ENCODE results near the gene SPDEF. TPM values are rescaled to one million over a fixed set of nuclear protein-coding genes. Genes with fewer than 3 reads are reported as not detected.

The SPDEF gene
- total RNA-seq, 2 donors from 2014 or later, result 0.80 TPM; not detected in 1

GRCh38 chr6:34540222-34540621, 15.9 kb downstream of the SPDEF start:
- no peak for ATAC-seq
- Mint-ChIP-seq H3K9me3 (no peaks in the 10 kb centered on the region), H3K27ac (peak overlapping the region in 1 of 2 donors; percentile 32), H3K36me3 (no peaks in the 10 kb centered on the region)
- DNase-seq (ENCODE audit: low spot score in 2 of 2), result no peak

- DNase-seq (ENCODE audit: low spot score in 2 of 2) (no peak), ATAC-seq (no peak)
- Mint-ChIP-seq H3K36me3 (no peaks in the 10 kb centered on the region), H3K9me3 (no peaks in the 10 kb centered on the region), H3K27ac (no peak overlapping the region)
Measured at GRCh38 chr6:34539181-34539580, 16.9 kb downstream of the SPDEF start.

DNA sequence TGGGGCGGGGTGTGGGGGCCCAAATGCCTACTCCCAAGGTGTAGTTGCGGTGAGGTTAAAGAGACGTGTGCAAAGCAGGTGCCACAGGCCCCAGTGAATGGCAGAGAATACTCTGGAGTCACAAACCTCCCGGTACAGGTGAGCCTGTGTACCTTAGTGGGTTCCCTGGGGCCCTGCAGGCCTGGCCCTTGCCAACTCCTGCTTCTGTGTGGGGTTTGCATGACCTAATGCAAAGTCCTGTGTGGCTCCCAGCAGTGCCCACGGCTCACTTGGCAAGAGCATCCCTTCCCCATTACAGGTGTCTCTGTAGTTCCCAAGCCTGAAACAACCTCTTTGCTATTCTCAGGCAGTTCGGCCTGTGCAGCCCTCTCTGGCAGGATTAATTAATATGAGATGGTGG, 17.5 kb downstream of the SPDEF start:
- Mint-ChIP-seq H3K9me3 (no peaks in the 10 kb centered on the region), H3K27ac (no peak overlapping the region), H3K36me3 (no peaks in the 10 kb centered on the region)
- ATAC-seq (no peak), DNase-seq (ENCODE audit: low spot score in 2 of 2) (no peak)

GRCh38 chr6:34537922-34538550, 18.1 kb downstream of the SPDEF start:
- ATAC-seq (no peak), DNase-seq (ENCODE audit: low spot score in 2 of 2) (no peak)
- Mint-ChIP-seq H3K9me3 (no peaks in the 10 kb centered on the region), H3K36me3 (no peaks in the 10 kb centered on the region), H3K27ac (no peak overlapping the region)

DNA sequence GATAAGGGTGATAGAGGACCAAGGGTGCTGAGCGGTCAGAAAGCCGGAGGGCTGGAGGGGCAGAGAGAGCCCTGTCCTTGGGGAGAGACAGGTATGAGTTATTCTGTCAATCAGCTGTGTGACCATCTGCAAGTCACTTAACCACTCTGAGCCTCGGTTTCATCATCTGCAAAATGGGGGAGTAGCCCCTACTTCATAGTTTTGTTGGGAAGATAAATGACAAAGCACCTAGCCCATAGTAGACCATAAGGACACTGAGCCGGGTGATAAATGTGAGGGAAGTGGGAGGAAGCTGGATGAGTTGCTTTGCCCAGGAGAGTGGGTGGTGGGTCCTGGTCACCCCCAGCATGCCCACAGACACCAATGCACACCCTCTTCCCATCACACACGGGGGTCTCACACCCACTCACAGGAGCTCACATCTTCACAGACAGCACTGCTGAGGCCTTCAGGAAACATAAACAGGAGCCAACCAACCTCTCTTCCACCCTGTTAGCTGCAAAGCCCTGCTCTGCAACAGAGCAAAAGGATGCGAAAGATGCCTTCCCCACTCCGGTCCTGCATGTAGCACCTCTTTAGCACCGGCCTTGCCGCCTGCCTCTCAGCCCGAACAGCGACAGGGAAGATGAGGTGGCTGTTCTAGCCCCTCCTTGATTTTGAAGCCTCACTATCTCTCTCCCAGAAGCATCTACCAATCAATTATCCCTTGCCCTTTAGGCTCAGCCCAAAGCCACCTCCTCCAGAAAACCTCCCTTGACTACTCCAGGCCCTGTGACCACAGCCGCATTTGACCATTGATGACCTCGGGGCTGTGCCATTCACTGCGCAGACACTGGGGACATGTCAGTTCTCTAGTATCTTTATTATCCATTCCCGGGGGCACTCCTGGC, 18.9 kb downstream of the SPDEF start:
- H3K9me3 Mint-ChIP-seq, result no peaks in the 10 kb centered on the region
- DNase-seq (ENCODE audit: low spot score in 2 of 2) (no peak), ATAC-seq (no peak)
- no peak overlapping the region for H3K27ac Mint-ChIP-seq
- no peaks in the 10 kb centered on the region for H3K36me3 Mint-ChIP-seq

DNA sequence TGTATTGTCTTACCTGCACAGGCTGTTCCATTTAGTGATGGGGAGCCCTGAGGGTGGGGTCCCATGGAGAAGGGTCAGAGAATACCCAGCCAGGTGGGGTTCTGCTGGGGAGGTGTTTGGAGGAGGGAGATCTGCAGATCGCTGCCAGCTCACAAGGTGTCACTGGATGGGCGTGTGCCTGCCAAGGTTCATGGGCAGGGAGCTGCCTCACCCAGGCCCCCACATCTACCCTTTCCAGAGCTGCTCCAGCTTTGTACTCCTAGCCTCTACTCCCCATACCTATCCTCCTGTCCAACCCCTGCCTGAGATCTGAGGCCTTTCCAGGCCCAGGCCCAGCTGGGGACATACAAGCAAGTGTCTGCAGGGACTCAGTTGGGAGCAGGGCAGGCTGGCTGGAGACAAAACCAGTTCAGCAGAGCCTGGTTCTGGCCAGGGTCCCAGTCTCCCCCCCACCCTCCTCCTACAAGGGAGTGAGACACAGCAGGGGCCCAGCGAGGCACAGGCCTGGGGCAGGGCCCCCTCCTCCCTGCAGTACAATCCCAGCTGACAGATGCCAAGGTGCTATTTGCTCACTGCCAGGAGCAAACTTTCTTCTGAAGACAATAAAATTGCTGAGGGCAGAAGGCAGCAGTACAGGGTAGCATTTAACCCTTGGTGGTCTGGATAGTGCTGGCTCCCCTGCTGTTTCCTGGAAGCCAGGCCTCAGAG, 19.7 kb downstream of the SPDEF start:
- Mint-ChIP-seq H3K27ac (no peak overlapping the region), H3K9me3 (no peaks in the 10 kb centered on the region), H3K36me3 (no peaks in the 10 kb centered on the region)
- no peak for ATAC-seq
- DNase-seq (ENCODE audit: low spot score in 2 of 2), result no peak

DNA sequence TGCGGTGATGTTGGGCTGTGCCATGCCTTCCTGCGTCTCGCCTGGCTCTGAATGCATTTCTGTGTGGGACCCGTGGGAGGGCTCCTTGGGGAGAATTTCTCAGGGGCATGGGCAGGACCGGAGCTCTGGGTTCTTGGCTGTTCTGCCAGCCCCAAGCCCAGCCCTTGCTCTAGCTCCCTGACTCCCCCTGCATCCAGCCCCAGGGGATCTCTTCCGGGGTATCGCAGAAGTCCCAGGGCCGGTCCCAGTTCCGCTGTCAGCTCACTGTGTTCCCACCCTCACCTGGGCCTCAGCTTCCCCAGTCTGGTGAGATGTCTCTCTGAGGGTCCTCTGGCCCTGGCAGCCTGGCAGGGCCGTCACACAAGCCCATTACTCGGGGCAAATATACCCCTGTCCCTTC, 20.5 kb downstream of the SPDEF start:
- no peak for DNase-seq (ENCODE audit: low spot score in 2 of 2)
- no peak overlapping the region for H3K27ac Mint-ChIP-seq
- no peaks in the 10 kb centered on the region for H3K9me3 Mint-ChIP-seq
- H3K36me3 Mint-ChIP-seq, result no peaks in the 10 kb centered on the region
- ATAC-seq, result no peak

DNA sequence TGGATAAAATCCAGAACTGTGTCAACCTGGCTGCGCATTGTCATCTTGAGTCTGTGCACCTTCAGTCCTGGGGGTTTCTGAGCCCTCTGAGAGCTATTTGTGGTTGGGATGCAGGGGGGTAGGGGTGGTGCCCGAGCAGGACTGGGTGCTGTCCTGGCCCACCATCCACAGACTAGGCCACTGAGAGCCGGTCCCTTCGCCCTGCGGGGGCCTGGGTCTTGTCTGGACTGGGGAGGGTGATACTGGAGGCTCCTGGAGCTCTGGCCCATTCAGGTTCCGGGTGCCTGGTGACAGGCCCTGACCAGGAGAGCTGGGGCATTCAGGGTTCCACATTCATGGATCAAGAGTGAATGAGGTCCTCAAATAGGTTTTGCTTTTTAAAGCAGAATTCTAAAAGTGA, 20.9 kb downstream of the SPDEF start:
- H3K27ac Mint-ChIP-seq, result no peak overlapping the region
- H3K9me3 Mint-ChIP-seq, result no peaks in the 10 kb centered on the region
- no peaks in the 10 kb centered on the region for H3K36me3 Mint-ChIP-seq
- no peak for DNase-seq (ENCODE audit: low spot score in 2 of 2)
- ATAC-seq, result no peak

- H3K27ac Mint-ChIP-seq, result no peak overlapping the region
- ATAC-seq (no peak), DNase-seq (ENCODE audit: low spot score in 2 of 2) (no peak)
- H3K36me3 Mint-ChIP-seq, result no peaks in the 10 kb centered on the region
- no peaks in the 10 kb centered on the region for H3K9me3 Mint-ChIP-seq
Measured at GRCh38 chr6:34534656-34535055, 21.5 kb downstream of the SPDEF start.

GRCh38 chr6:34534146-34534545, 22.0 kb downstream of the SPDEF start:
- no peak for ATAC-seq

DNA sequence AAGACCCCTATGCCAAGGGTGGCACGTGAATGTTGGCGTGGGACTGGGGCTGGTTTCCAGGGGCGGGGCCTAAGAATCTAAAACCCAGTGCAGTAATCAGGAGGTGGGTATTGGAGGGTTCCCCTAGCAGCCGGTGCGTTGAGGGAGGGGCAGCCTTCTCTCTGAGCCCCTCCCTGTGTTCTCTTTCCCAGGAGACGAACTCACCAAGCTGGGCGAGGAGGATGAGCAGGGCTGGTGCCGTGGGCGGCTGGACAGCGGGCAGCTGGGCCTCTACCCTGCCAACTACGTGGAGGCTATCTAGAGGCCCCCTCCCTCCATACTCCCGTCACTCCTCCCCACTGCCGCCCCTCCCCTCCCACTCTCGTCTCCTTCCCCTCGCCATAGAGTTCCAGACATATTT, 23.9 kb downstream of the SPDEF start:
- no peaks in the 10 kb centered on the region for H3K9me3 Mint-ChIP-seq
- no peak for ATAC-seq

More at GRCh38 chr6:34534146-34534545, 22.0 kb downstream of the SPDEF start:
- Mint-ChIP-seq H3K9me3 (no peaks in the 10 kb centered on the region), H3K36me3 (no peaks in the 10 kb centered on the region), H3K27ac (no peak overlapping the region)
- DNase-seq (ENCODE audit: low spot score in 2 of 2), result no peak

GRCh38 chr6:34531580-34532201, 24.4 kb downstream of the SPDEF start:
- H3K36me3 Mint-ChIP-seq, result no peaks in the 10 kb centered on the region
- peak in 1 of 2 donors; percentile 60 for ATAC-seq
- no peaks in the 10 kb centered on the region for H3K9me3 Mint-ChIP-seq
- peak in 1 of 2 donors; percentile 26 for DNase-seq (ENCODE audit: low spot score in 2 of 2)
- H3K27ac Mint-ChIP-seq, result no peak overlapping the region

More for the DNA sequence above, 23.9 kb downstream of the SPDEF start:
- Mint-ChIP-seq H3K27ac (no peak overlapping the region), H3K36me3 (no peaks in the 10 kb centered on the region)
- no peak for DNase-seq (ENCODE audit: low spot score in 2 of 2)

DNA sequence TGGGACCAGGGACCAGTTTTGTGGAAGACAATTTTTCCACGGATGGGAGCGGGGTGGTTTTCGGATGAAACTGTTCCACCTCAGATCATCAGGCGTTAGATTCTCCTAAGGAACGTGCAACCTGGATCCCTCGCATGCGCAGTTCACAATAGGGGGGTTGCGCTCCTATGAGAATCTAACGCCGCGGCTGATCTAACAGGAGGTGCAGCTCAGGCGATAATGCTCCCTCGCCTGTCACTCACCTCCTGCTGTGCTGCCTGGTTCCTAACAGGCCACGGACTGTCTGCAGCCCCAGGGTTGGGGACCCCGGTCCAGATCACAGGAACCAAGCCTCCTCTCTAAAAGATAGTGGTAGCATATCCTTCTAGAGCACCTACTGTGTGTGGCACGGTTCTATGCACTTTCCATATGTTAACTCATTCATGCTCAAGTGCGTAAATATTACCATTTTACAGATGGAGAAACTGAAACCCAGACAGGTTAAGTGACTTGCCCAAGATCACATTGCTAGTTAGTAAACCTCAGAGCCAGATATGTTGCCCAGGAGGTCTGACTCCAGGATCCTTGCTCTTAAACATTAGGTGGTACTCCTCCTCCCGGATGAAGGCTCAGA, 25.3 kb downstream of the SPDEF start:
- no peak for ATAC-seq
- no peak overlapping the region for H3K27ac Mint-ChIP-seq
- no peaks in the 10 kb centered on the region for H3K9me3 Mint-ChIP-seq
- no peak for DNase-seq (ENCODE audit: low spot score in 2 of 2)
- H3K36me3 Mint-ChIP-seq, result no peaks in the 10 kb centered on the region

DNA sequence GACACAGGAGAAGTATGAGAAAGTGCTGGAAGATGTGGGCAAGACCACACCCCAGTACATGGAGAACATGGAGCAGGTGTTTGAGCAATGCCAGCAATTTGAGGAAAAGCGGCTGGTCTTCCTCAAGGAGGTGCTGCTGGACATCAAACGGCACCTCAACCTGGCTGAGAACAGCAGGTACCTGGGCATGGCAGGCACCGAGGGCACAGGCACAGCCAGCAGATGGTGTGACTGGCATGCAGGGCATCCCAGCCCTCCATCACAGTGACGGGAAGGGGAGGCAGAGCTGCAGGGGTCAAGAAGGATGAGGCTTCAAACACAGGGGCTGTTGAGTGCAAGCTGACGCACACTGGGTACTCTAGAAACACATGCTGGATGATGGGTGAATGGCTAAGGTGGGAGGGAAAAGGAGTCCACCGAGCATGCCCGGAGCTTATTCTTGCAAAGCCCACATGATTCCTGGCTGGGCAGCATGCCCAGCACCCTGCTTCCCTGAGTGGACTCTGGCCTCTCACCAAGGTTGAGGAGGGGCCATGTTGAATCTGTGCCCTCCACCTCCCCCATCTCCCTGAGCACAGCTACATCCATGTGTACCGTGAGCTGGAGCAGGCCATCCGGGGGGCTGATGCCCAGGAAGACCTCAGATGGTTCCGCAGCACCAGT, 26.3 kb downstream of the SPDEF start:
- no peak for ATAC-seq
- no peak overlapping the region for H3K27ac Mint-ChIP-seq
- DNase-seq (ENCODE audit: low spot score in 2 of 2), result no peak
- no peaks in the 10 kb centered on the region for H3K9me3 Mint-ChIP-seq
- H3K36me3 Mint-ChIP-seq, result no peaks in the 10 kb centered on the region

- no peak for ATAC-seq
- Mint-ChIP-seq H3K36me3 (no peaks in the 10 kb centered on the region), H3K9me3 (no peaks in the 10 kb centered on the region), H3K27ac (peak overlapping the region in 1 of 2 donors; percentile 22)
- no peak for DNase-seq (ENCODE audit: low spot score in 2 of 2)
Measured at GRCh38 chr6:34528996-34529664, 27.0 kb downstream of the SPDEF start.

All from activated naive CD4-positive, alpha-beta T cell treated with anti-CD3 and anti-CD28 coated beads, Interleukin-2, amount 50 U/mL, for 72 hours (primary cell).